Measurements from ENCODE around the gene DNASE1. TPM values are rescaled to one million over a fixed set of nuclear protein-coding genes. Genes with fewer than 3 reads are reported as not detected.
"Not testable (repeated sequence)": the region's sequence is repeated elsewhere in the genome, so short reads cannot be mapped to it uniquely, and the experiment has no call there.

DNASE1 gene
- total RNA-seq, 1 experiment from 2014 or later: 63.3 TPM

DNA sequence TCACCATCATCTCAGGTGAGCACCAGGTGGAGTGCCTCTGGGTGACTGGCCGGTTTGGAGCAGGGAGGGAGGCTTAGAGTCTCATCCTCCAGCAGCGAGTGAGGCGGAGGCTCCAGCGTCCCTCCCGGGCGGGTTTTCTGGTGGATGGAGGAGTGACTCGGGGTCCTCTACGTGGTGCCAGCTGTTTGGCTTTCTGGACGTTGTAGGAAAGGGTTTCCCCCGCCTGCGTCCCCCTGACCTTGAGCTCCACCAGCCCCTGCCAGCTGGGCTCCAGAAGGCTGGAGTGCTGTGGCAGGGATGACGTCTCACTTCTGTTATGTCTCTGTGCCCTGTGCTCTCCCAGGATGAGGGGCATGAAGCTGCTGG, 522 bp downstream of the DNASE1 start:
- no TSS peak for BruUV-seq (replicated peaks)
- POLR2A ChIA-PET (ENCODE audit: unreplicated experiment): no interaction called here
- intact Hi-C loops (cut with micrococcal nuclease; ENCODE audit: unreplicated experiment): no loop called here

DNA sequence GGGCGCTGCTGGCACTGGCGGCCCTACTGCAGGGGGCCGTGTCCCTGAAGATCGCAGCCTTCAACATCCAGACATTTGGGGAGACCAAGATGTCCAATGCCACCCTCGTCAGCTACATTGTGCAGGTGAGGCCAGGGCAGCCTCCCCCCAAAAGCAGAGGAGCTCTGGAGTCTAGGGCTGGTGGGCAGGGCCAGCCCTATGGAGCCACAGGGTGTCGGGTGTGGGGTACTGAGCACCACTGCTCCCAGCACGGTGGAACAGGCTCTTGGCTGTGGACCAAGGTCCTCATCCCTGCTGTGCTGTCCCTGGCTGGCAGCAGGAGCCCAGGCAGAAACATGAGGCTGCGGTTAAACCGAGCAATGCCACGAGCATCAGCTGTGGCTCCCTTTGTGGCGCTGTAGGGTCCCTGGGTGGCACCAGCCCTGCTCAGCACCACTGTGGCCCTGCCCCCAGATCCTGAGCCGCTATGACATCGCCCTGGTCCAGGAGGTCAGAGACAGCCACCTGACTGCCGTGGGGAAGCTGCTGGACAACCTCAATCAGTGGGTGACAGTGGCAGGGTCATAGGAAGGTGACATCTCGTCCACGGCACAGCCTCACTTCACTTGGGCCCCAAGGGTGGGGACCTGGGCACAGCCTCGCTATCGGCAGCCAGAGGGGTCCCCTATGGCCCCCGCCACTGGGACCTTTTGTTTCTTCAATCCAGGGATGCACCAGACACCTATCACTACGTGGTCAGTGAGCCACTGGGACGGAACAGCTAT, 1.1 kb downstream of the DNASE1 start:
- no TSS peak for BruUV-seq (replicated peaks)
- TF ChIP-seq, protein P1, sequence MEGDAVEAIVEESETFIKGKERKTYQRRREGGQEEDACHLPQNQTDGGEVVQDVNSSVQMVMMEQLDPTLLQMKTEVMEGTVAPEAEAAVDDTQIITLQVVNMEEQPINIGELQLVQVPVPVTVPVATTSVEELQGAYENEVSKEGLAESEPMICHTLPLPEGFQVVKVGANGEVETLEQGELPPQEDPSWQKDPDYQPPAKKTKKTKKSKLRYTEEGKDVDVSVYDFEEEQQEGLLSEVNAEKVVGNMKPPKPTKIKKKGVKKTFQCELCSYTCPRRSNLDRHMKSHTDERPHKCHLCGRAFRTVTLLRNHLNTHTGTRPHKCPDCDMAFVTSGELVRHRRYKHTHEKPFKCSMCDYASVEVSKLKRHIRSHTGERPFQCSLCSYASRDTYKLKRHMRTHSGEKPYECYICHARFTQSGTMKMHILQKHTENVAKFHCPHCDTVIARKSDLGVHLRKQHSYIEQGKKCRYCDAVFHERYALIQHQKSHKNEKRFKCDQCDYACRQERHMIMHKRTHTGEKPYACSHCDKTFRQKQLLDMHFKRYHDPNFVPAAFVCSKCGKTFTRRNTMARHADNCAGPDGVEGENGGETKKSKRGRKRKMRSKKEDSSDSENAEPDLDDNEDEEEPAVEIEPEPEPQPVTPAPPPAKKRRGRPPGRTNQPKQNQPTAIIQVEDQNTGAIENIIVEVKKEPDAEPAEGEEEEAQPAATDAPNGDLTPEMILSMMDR (conservative IDR thresholded peaks at IDR 0.05): no peak
- TF ChIP-seq EZH2 (IDR thresholded peaks at IDR 0.05; ENCODE audit: low read depth): no peak
- H3F3A ChIP-seq (ENCODE audit: insufficient read depth, low read depth): peaks cover 8% of the 10 kb centered on the region; the same call in 1 of the 2 replicates
- H3K79me2 ChIP-seq (ENCODE audit: low read depth): no peaks in the 10 kb centered on the region
- DNase-seq: no peak
- peaks cover 10% of the 10 kb centered on the region; the same call in 1 of the 2 replicates for H4K20me1 ChIP-seq (ENCODE audit: insufficient read depth)
- peaks cover 14% of the 10 kb centered on the region; the same call in 1 of the 2 replicates for H3K36me3 ChIP-seq (ENCODE audit: low read depth)
- no peak overlapping the region for H2AFZ ChIP-seq
- no peaks in the 10 kb centered on the region for H3K27me3 ChIP-seq (ENCODE audit: insufficient read depth, low read depth)
- H3K27ac ChIP-seq: no peak overlapping the region
- CTCF ChIA-PET: no interaction called here
- no peaks in the 10 kb centered on the region for H3K9me3 ChIP-seq (ENCODE audit: insufficient read depth, low read depth)
- POLR2A ChIA-PET (ENCODE audit: unreplicated experiment): no interaction called here
- no peak overlapping the region for H3K4me3 ChIP-seq
- H3K4me1 ChIP-seq (replicated peaks; ENCODE audit: insufficient read depth): no peaks in the 10 kb centered on the region
- no peaks in the 10 kb centered on the region for H3K9me2 ChIP-seq (ENCODE audit: insufficient read depth)
- intact Hi-C loops (cut with micrococcal nuclease; ENCODE audit: unreplicated experiment): no loop called here
- no peak overlapping the region for H3K4me2 ChIP-seq

More for the DNA sequence above, 522 bp downstream of the DNASE1 start:
- Histone ChIP-seq H3K27ac (no peak overlapping the region), H3K4me2 (no peak overlapping the region), H3K27me3 (ENCODE audit: insufficient read depth, low read depth) (no peaks in the 10 kb centered on the region), H3F3A (ENCODE audit: insufficient read depth, low read depth) (peaks cover 13% of the 10 kb centered on the region; the same call in 1 of the 2 replicates), H3K79me2 (ENCODE audit: low read depth) (no peaks in the 10 kb centered on the region), H3K4me1 (replicated peaks; ENCODE audit: insufficient read depth) (no peaks in the 10 kb centered on the region), H3K4me3 (no peak overlapping the region), H3K9me3 (ENCODE audit: insufficient read depth, low read depth) (no peaks in the 10 kb centered on the region), H3K9me2 (ENCODE audit: insufficient read depth) (no peaks in the 10 kb centered on the region), H4K20me1 (ENCODE audit: insufficient read depth) (peaks cover 10% of the 10 kb centered on the region; the same call in 1 of the 2 replicates), H2AFZ (no peak overlapping the region), H3K36me3 (ENCODE audit: low read depth) (peaks cover 14% of the 10 kb centered on the region; the same call in 1 of the 2 replicates)
- DNase-seq: no peak
- CTCF ChIA-PET: no interaction called here
- no peak for TF ChIP-seq EZH2 (IDR thresholded peaks at IDR 0.05; ENCODE audit: low read depth)
- TF ChIP-seq, protein P1 (conservative IDR thresholded peaks at IDR 0.05): no peak

DNA sequence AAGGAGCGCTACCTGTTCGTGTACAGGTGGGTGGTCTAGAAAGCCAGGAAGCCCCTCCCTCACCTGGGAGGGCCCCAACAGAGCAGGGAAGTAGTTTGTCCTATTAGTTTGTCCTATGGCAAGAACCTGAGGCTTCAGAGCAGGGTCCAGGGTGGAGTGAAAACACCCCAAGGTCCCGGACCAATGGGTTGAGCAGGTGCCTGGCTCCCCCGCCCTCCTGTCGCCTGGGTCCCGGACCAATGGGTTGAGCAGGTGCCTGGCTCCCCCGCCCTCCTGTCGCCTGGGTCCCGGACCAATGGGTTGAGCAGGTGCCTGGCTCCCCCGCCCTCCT, 1.6 kb downstream of the DNASE1 start:
- H4K20me1 ChIP-seq (ENCODE audit: insufficient read depth); H3K79me2 ChIP-seq (ENCODE audit: low read depth); H3K27me3 ChIP-seq (ENCODE audit: insufficient read depth, low read depth); H3K9me3 ChIP-seq (ENCODE audit: insufficient read depth, low read depth); BruUV-seq (replicated peaks); intact Hi-C loops (cut with micrococcal nuclease; ENCODE audit: unreplicated experiment); H3K4me3 ChIP-seq; H3K27ac ChIP-seq; H3F3A ChIP-seq (ENCODE audit: insufficient read depth, low read depth); H3K4me2 ChIP-seq; CTCF ChIA-PET; POLR2A ChIA-PET (ENCODE audit: unreplicated experiment); H3K4me1 ChIP-seq (replicated peaks; ENCODE audit: insufficient read depth); H2AFZ ChIP-seq; DNase-seq; H3K9me2 ChIP-seq (ENCODE audit: insufficient read depth): not testable (repeated sequence)
- peaks cover 14% of the 10 kb centered on the region; the same call in 1 of the 2 replicates for H3K36me3 ChIP-seq (ENCODE audit: low read depth)
